ENCODE measurements around the gene FXN.

The FXN gene

DNA sequence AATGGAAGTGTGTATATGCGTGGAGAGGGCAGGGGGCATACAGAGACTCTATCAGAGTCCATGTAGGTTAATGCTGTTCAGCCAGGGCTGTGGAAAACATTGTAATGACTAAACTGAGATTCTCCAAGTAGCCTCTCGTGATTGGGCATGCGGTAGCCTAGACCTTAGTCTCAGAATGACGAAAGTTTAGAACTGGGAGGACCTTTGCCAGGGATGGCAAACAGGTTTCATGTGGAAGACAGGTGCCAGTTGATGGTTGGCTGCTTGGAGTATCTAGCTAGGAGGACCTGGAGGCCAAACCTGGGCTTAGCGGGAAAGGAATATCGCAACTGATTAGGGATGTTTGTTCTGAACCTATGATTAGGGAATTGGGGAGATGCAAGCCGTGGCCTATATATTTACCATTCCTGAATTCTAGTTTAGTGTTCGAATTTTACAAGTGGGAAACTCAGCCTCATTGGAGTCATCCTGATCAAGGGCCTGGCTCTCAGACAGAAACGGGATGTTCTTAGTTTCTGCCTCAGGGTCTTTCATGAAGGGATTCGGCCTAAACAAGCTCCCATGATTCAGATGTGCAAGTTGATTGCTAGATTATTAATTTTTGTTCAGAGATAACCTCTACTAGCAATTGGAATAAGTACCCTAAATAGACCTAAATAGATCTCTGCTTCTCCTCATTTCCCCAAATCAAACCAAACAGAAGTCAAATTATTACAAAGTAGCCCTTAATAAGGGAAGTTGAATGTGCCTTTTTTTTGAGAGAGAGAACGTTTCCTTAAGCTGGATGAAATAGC is 111.7 kb downstream of the FXN start:
- Histone ChIP-seq H2AFZ (ENCODE audit: low read depth, low read length, severe bottlenecking) (no peak overlapping the region), H3K27ac (ENCODE audit: low read depth, low read length) (no peak overlapping the region), H3K36me3 (ENCODE audit: low read length) (no peaks in the 10 kb centered on the region), H3K9me2 (replicated peaks; ENCODE audit: insufficient read depth, low read length) (no peaks in the 10 kb centered on the region), H3K4me3 (ENCODE audit: insufficient read depth, low read length, poor library complexity, severe bottlenecking) (no peak overlapping the region), H3F3A (ENCODE audit: insufficient read depth) (no peaks in the 10 kb centered on the region), H3K79me2 (ENCODE audit: insufficient read depth, low read length) (no peaks in the 10 kb centered on the region), H3K9ac (ENCODE audit: low read length) (no peak overlapping the region), H3K27me3 (ENCODE audit: low read length) (no peaks in the 10 kb centered on the region), H3K9me3 (ENCODE audit: insufficient read depth, low read length) (no peaks in the 10 kb centered on the region), H3K4me2 (ENCODE audit: low read depth, low read length, poor library complexity, severe bottlenecking) (no peak overlapping the region), H4K20me1 (ENCODE audit: low read depth, low read length) (no peaks in the 10 kb centered on the region)
- TF ChIP-seq EZH2phosphoT487 (conservative IDR thresholded peaks at IDR 0.05; ENCODE audit: low read length): no peak
- TF ChIP-seq, protein P1, sequence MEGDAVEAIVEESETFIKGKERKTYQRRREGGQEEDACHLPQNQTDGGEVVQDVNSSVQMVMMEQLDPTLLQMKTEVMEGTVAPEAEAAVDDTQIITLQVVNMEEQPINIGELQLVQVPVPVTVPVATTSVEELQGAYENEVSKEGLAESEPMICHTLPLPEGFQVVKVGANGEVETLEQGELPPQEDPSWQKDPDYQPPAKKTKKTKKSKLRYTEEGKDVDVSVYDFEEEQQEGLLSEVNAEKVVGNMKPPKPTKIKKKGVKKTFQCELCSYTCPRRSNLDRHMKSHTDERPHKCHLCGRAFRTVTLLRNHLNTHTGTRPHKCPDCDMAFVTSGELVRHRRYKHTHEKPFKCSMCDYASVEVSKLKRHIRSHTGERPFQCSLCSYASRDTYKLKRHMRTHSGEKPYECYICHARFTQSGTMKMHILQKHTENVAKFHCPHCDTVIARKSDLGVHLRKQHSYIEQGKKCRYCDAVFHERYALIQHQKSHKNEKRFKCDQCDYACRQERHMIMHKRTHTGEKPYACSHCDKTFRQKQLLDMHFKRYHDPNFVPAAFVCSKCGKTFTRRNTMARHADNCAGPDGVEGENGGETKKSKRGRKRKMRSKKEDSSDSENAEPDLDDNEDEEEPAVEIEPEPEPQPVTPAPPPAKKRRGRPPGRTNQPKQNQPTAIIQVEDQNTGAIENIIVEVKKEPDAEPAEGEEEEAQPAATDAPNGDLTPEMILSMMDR (IDR thresholded peaks at IDR 0.05; ENCODE audit: insufficient read depth, low read length, poor library complexity, severe bottlenecking): no peak

DNA sequence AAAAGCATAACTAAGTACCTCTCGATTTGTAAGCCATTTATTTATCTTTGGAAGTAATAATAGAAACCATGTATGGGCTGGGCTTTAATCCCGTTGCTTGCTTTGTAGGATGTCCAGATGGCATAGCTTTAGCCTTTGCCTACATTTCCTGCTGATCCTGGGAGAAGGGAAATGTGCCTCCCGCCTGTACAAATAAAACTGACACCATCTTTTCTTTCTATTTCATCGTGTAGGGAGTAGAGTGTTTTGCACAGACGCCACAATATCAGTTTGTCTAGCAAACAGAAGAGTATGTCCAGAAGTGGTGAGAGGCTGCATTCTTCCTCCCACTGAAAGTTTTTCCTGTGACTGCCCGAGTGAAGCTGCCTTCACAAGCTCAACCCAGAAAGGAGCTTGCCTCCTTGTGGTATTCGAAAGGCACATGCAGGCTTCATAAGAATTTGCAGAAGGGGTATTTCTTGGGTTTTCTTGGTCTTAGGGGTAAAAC is 113.8 kb downstream of the FXN start:
- Histone ChIP-seq H3K9ac (ENCODE audit: low read length) (no peak overlapping the region), H3K27ac (ENCODE audit: low read depth, low read length) (no peak overlapping the region), H3K4me3 (ENCODE audit: insufficient read depth, low read length, poor library complexity, severe bottlenecking) (no peak overlapping the region), H4K20me1 (ENCODE audit: low read depth, low read length) (no peaks in the 10 kb centered on the region), H3F3A (ENCODE audit: insufficient read depth) (no peaks in the 10 kb centered on the region), H2AFZ (ENCODE audit: low read depth, low read length, severe bottlenecking) (no peak overlapping the region), H3K9me3 (ENCODE audit: insufficient read depth, low read length) (no peaks in the 10 kb centered on the region), H3K4me2 (ENCODE audit: low read depth, low read length, poor library complexity, severe bottlenecking) (no peak overlapping the region), H3K27me3 (ENCODE audit: low read length) (no peaks in the 10 kb centered on the region), H3K79me2 (ENCODE audit: insufficient read depth, low read length) (no peaks in the 10 kb centered on the region), H3K9me2 (replicated peaks; ENCODE audit: insufficient read depth, low read length) (no peaks in the 10 kb centered on the region), H3K36me3 (ENCODE audit: low read length) (no peaks in the 10 kb centered on the region)
- no peak for TF ChIP-seq EZH2phosphoT487 (conservative IDR thresholded peaks at IDR 0.05; ENCODE audit: low read length)
- TF ChIP-seq, protein P1 (IDR thresholded peaks at IDR 0.05; ENCODE audit: insufficient read depth, low read length, poor library complexity, severe bottlenecking): no peak
